Measurements from ENCODE around the gene FBLN1. TPM values are rescaled to one million over a fixed set of nuclear protein-coding genes. Genes with fewer than 3 reads are reported as not detected.

Gene FBLN1
- total and polyA plus RNA-seq, 9 donors = 62.7 to 394 (median 189) TPM

DNA sequence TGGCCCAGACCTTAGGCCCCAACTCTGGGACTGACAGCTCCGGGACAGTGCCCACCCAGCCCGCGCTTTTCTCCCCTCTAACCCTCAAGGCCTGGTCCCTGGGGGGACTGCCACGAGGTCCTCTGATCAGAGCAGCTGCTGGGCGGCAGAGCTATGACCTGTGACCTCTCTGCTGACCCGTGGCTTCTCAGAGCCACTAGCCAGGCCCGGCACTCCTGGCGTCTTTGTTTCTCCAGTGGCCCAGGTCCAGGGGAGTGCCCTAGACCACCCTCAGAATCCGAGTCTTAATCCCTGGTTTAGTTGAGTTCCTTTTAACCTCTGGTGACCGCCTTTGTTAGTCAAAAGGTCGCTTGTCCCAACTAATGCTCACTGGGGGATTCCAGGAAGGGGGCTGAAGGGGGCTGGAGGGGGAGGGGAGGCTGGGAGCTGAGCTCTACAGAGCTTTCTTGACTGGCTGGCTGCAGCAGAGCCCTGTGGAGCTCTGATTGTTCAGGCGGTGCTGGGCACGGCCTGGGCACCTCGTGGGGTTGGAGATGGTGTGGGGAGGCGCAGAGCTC, 1.2 kb downstream of the FBLN1 start:
- Histone ChIP-seq H3K36me3 (no peaks in the 10 kb centered on the region), H3K4me3 (peak overlapping the region; percentile 60), H3K9me3 (no peaks in the 10 kb centered on the region), H3K27ac (peak overlapping the region; percentile 33 to 34), H3K27me3 (no peaks in the 10 kb centered on the region), H3K4me1 (ENCODE audit: insufficient read depth) (peaks cover 6% of the 10 kb centered on the region)
- WGBS, 3 donors = 44 to 47% (median 46%) methylated on average over 15 of the region's 15 CpGs
- TF ChIP-seq, protein P1, sequence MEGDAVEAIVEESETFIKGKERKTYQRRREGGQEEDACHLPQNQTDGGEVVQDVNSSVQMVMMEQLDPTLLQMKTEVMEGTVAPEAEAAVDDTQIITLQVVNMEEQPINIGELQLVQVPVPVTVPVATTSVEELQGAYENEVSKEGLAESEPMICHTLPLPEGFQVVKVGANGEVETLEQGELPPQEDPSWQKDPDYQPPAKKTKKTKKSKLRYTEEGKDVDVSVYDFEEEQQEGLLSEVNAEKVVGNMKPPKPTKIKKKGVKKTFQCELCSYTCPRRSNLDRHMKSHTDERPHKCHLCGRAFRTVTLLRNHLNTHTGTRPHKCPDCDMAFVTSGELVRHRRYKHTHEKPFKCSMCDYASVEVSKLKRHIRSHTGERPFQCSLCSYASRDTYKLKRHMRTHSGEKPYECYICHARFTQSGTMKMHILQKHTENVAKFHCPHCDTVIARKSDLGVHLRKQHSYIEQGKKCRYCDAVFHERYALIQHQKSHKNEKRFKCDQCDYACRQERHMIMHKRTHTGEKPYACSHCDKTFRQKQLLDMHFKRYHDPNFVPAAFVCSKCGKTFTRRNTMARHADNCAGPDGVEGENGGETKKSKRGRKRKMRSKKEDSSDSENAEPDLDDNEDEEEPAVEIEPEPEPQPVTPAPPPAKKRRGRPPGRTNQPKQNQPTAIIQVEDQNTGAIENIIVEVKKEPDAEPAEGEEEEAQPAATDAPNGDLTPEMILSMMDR (IDR thresholded peaks at IDR 0.05) = no peak
- no peak for TF ChIP-seq POLR2A (IDR thresholded peaks at IDR 0.05)
- no peak for TF ChIP-seq EP300 (IDR thresholded peaks at IDR 0.05)
- peak in 1 of 5 donors; percentile 53 for DNase-seq
- intact Hi-C loops (cut with DNase I) = loop anchor here in 2 of 4 donors (5.0 to 10.0 kb wide), 2 partner anchors 49 to 62 kb away; no protein-coding TSS in a partner anchor

DNA sequence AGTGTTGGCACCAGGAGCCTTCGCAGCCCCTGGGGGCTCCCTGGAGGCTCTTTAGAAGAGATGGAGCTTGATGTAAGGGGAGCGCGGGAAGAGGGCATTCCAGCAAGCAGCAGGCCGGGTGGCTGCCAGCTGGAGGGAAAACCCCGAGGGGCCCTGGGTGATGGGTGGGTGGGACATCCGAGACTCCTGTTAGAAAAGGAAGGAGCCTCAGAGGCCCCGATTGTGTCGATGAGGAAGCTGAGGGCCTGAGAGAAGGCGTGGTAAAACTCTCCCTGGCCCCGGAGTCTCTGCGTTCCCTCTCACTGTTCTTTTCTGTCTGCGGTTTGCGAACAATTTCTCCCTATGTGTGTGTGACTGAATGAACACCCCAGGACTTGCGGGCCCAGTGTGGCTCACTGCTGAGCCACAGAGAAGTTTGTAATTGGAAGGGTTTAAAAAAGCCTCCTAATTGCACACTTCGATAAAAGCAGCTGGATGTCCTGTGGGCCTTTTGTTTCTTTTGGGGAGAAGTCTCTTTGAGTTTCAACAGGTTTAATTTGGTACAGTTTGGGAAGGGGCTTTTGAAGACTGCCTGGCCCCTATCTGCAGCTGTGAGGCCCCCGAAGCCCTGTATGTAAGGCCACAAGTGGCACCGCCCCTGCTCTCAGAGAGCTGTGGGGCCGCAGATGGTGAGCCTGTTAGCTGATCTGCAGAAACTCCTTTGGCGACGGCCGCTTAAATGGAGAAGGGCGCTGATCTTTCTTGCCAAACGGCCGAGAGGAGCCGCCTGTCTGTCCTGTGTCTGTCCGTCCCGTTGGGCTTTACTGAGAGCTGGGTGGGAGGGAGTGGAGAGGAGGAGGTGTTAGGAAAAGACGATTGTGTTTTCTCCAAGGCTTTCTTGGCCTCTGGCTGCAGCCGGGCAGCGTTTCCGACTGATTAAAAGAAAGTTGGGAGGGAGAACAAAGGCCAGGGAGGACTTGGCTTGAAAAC, 2.0 kb downstream of the FBLN1 start:
- Histone ChIP-seq H3K27me3 (no peaks in the 10 kb centered on the region), H3K27ac (peak overlapping the region; percentile 33 to 40), H3K9me3 (no peaks in the 10 kb centered on the region), H3K4me1 (ENCODE audit: insufficient read depth) (peaks cover 6% of the 10 kb centered on the region), H3K4me3 (peak overlapping the region; percentile 60), H3K36me3 (no peaks in the 10 kb centered on the region)
- TF ChIP-seq, protein P1 (IDR thresholded peaks at IDR 0.05) = no peak
- no peak for TF ChIP-seq POLR2A (IDR thresholded peaks at IDR 0.05)
- TF ChIP-seq EP300 (IDR thresholded peaks at IDR 0.05) = no peak
- WGBS, 3 donors = 19 to 29% (median 24%) methylated on average over 31 of the region's 31 CpGs
- intact Hi-C loops (cut with DNase I) = loop anchor here in 2 of 4 donors (5.0 to 10.0 kb wide), 2 partner anchors 50 to 62 kb away; no protein-coding TSS in a partner anchor
- peak in 3 of 5 donors; percentile 53 to 71 (median 57) for DNase-seq

DNA sequence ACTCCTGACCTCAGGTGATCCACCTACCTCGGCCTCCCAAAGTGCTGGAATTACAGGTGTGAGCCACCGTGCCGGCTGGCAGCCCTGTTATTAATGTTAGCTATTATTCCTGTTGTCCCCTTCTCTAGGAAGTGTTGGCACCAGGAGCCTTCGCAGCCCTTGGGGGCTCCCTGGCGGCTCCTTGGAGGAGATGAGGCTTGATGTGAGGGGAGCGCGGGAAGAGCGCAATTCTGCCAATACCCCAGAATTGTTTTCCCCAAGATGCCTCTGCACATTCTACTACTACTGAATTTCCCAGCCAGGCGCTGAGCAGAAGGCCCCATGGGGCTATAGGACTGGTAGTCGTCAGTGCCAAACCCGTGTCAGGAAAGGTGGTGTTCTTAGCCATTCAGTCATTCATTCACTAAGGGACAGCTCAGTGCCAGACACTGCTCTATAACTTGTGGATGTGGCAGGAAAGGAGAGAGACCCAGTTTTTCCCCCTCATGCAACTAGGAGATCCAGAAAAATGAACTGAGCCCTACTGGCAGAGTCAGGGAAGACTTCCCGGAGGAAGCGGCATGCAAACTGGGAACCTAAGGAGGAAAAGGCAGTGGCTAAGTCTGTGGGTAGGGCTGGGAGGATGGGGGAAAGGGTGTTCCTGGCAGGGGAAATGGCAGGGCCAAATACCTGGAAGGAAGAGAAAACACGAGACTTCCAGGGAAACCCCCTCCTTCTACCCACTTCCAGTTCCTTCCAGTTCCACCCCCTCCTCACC, 3.5 kb downstream of the FBLN1 start:
- H3K27ac ChIP-seq = peak overlapping the region in 1 of 2 donors; percentile 36

DNA sequence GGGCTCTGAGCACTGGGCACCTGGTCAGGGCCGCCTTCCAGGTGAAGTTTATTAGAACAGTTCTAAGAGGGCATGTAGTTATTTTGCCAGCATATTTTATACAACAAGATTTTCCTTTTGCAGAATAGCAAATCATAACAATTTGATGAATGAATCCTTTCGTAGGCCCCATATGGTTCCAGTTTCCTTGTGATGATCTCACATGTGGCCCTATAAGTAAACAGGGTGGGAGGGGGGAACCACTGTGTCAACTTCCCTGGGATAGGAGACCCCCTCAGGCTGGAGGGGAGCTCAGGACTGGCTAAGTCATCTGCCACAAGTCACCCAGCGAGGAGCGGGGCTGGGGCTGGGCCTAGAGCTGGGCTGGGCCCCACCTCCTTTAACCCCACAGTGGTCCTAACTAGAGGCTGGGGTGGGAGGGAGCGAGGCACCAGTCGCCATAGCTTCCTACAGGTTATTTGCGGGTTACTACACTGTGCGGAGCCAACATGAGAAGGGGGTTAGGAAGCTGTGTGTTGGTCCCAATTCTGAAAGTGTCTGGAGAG, 4.2 kb downstream of the FBLN1 start:
- H3K36me3 ChIP-seq = no peaks in the 10 kb centered on the region
- WGBS, 3 donors = 74 to 79% (median 79%) methylated on average over 8 of the region's 8 CpGs
- H3K4me1 ChIP-seq (ENCODE audit: insufficient read depth) = peaks cover 8% of the 10 kb centered on the region
- H3K9me3 ChIP-seq = no peaks in the 10 kb centered on the region
- intact Hi-C loops (cut with DNase I) = loop anchor here in 1 of 4 donors (10.0 kb wide), 1 partner anchor 52 kb away; no protein-coding TSS in a partner anchor
- DNase-seq = no peak
- no peak overlapping the region for H3K27ac ChIP-seq
- TF ChIP-seq EP300 (IDR thresholded peaks at IDR 0.05) = no peak
- TF ChIP-seq, protein P1 (IDR thresholded peaks at IDR 0.05) = no peak
- no peak for TF ChIP-seq POLR2A (IDR thresholded peaks at IDR 0.05)
- no peaks in the 10 kb centered on the region for H3K27me3 ChIP-seq
- H3K4me3 ChIP-seq = no peak overlapping the region

More for the DNA sequence above, 3.5 kb downstream of the FBLN1 start:
- Histone ChIP-seq H3K9me3 (no peaks in the 10 kb centered on the region), H3K36me3 (no peaks in the 10 kb centered on the region), H3K27me3 (no peaks in the 10 kb centered on the region), H3K4me3 (no peak overlapping the region), H3K4me1 (ENCODE audit: insufficient read depth) (peaks cover 6% of the 10 kb centered on the region)
- no peak for TF ChIP-seq POLR2A (IDR thresholded peaks at IDR 0.05)
- no peak for TF ChIP-seq EP300 (IDR thresholded peaks at IDR 0.05)
- DNase-seq = no peak
- 88 to 94% (median 94%) methylated on average over 14 of the region's 14 CpGs for WGBS, 3 donors
- intact Hi-C loops (cut with DNase I) = loop anchor here in 1 of 4 donors (10.0 kb wide), 1 partner anchor 51 kb away; no protein-coding TSS in a partner anchor
